RWPE2 (cell line): Measurements from ENCODE around the gene INO80E.
"Not testable (repeated sequence)": the region's sequence is repeated elsewhere in the genome, so short reads cannot be mapped to it uniquely, and the experiment has no call there.

ENCODE experiments used
- ATAC-seq: fragments of 200-7000 bp; cut with Tn5 transposase; 3 replicates; pipeline ENCODE4 v1.9.1; 2021; ENCODE audit warnings: low read depth
- DNase-seq: peaks from one replicate; pipeline ENCODE4 v3.0.0-alpha.2; 2020; ENCODE audit warnings: low spot score
- H3K27ac ChIP-seq: fragments of 450-650 bp; 2 replicates; pipeline ENCODE4 v1.5.1; 2017; ENCODE audit warnings: mild to moderate bottlenecking; ENCODE audit not compliant: poor library complexity, severe bottlenecking
- H3K27me3 ChIP-seq: fragments of 250-450 bp; sonication (Bioruptor Pico); 2 replicates; pipeline ENCODE4 v1.5.1; 2021; ENCODE audit warnings: mild to moderate bottlenecking, moderate library complexity; ENCODE audit not compliant: insufficient read depth, poor library complexity, severe bottlenecking
- H3K36me3 ChIP-seq: fragments of 250-450 bp; sonication (Bioruptor Pico); 2 replicates; pipeline ENCODE4 v1.5.1; 2020; ENCODE audit warnings: low read depth, mild to moderate bottlenecking, moderate library complexity
- H3K4me1 ChIP-seq: fragments of 250-450 bp; sonication (Bioruptor Pico); 2 replicates; pipeline ENCODE4 v1.5.1; 2021; ENCODE audit warnings: mild to moderate bottlenecking, moderate library complexity; ENCODE audit not compliant: insufficient read depth, poor library complexity, severe bottlenecking
- H3K4me3 ChIP-seq: fragments of 250-450 bp; sonication (Bioruptor Pico); 2 replicates; pipeline ENCODE4 v1.5.1; 2021; ENCODE audit warnings: mild to moderate bottlenecking, moderate library complexity; ENCODE audit not compliant: severe bottlenecking
- H3K9me3 ChIP-seq: fragments of 250-450 bp; sonication (Bioruptor Pico); 2 replicates; pipeline ENCODE4 v1.5.1; 2021; ENCODE audit warnings: mild to moderate bottlenecking, moderate library complexity; ENCODE audit not compliant: severe bottlenecking
- TF ChIP-seq, protein P1 (sequence below): fragments of 450-650 bp; IDR thresholded peaks from one replicate; pipeline ENCODE4 v1.5.1; 2017; ENCODE audit warnings: mild to moderate bottlenecking, moderate library complexity; ENCODE audit not compliant: poor library complexity, severe bottlenecking

The INO80E gene

DNA sequence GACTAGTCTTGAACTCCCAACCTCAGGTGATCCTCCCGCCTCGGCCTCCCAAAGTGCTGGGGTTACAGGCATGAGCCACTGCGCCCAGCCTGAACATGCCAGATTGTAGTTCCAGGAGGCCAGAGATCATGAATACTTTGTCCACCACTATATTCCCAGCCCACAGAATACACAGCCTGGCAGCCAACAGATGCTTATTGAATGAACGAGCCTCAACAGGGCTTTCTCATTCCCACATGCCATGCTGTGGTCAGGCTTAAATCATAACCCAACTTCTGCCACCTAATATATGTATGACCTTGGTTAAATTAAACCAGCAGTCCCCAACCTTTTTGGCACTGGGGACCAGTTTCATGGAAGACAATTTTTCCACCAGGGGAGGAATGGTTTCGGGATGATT lies 37.3 kb upstream of the INO80E start:
- no peaks in the 10 kb centered on the region for H3K9me3 ChIP-seq
- H3K27ac ChIP-seq: no peak overlapping the region
- TF ChIP-seq, protein P1, sequence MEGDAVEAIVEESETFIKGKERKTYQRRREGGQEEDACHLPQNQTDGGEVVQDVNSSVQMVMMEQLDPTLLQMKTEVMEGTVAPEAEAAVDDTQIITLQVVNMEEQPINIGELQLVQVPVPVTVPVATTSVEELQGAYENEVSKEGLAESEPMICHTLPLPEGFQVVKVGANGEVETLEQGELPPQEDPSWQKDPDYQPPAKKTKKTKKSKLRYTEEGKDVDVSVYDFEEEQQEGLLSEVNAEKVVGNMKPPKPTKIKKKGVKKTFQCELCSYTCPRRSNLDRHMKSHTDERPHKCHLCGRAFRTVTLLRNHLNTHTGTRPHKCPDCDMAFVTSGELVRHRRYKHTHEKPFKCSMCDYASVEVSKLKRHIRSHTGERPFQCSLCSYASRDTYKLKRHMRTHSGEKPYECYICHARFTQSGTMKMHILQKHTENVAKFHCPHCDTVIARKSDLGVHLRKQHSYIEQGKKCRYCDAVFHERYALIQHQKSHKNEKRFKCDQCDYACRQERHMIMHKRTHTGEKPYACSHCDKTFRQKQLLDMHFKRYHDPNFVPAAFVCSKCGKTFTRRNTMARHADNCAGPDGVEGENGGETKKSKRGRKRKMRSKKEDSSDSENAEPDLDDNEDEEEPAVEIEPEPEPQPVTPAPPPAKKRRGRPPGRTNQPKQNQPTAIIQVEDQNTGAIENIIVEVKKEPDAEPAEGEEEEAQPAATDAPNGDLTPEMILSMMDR: no peak
- H3K4me1 ChIP-seq: peaks cover 5% of the 10 kb centered on the region
- H3K27me3 ChIP-seq: no peaks in the 10 kb centered on the region
- no peak for ATAC-seq
- peaks cover 3% of the 10 kb centered on the region; the same call in 1 of the 2 replicates for H3K36me3 ChIP-seq
- H3K4me3 ChIP-seq: no peak overlapping the region
- DNase-seq: no peak

- DNase-seq: no peak
- TF ChIP-seq, protein P1: no peak
These were observed 36.7 kb upstream of the INO80E start for GRCh38 chr16:29959293-29959692.

GRCh38 chr16:29959821-29960220 lies 36.2 kb upstream of the INO80E start:
- H3K4me3 ChIP-seq, H3K36me3 ChIP-seq, DNase-seq, H3K27me3 ChIP-seq, H3K9me3 ChIP-seq, H3K27ac ChIP-seq, H3K4me1 ChIP-seq, ATAC-seq: not testable (repeated sequence)

More at GRCh38 chr16:29959293-29959692, 36.7 kb upstream of the INO80E start:
- no peak overlapping the region for H3K4me3 ChIP-seq
- H3K36me3 ChIP-seq: peaks cover 3% of the 10 kb centered on the region; the same call in 1 of the 2 replicates
- peaks cover 5% of the 10 kb centered on the region for H3K4me1 ChIP-seq
- ATAC-seq: no peak
- no peaks in the 10 kb centered on the region for H3K9me3 ChIP-seq
- no peaks in the 10 kb centered on the region for H3K27me3 ChIP-seq
- no peak overlapping the region for H3K27ac ChIP-seq

DNA sequence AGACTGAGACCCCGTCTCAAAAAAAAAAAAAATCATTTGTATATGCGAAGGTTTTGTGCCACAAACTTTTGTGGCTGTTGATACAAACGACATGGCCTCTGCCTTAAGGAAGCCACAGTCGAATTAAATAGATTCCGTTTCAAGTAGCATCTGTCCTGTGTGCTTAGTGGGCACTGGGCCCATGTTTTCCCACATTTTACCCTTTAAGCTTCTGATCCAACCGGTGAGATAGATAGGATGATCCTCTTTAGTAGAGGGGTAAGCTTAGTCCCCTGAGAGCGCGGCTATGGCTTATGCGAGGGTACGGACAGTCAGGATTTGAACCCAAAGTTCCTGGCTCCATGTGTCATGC lies 34.9 kb upstream of the INO80E start:
- DNase-seq: no peak
- H3K27ac ChIP-seq: peak overlapping the region; percentile 57
- H3K4me1 ChIP-seq: peaks cover 5% of the 10 kb centered on the region
- H3K27me3 ChIP-seq: no peaks in the 10 kb centered on the region
- no peaks in the 10 kb centered on the region for H3K9me3 ChIP-seq
- H3K4me3 ChIP-seq: peak overlapping the region; percentile 53
- TF ChIP-seq, protein P1: no peak
- H3K36me3 ChIP-seq: peaks cover 8% of the 10 kb centered on the region
- ATAC-seq: no peak

DNA sequence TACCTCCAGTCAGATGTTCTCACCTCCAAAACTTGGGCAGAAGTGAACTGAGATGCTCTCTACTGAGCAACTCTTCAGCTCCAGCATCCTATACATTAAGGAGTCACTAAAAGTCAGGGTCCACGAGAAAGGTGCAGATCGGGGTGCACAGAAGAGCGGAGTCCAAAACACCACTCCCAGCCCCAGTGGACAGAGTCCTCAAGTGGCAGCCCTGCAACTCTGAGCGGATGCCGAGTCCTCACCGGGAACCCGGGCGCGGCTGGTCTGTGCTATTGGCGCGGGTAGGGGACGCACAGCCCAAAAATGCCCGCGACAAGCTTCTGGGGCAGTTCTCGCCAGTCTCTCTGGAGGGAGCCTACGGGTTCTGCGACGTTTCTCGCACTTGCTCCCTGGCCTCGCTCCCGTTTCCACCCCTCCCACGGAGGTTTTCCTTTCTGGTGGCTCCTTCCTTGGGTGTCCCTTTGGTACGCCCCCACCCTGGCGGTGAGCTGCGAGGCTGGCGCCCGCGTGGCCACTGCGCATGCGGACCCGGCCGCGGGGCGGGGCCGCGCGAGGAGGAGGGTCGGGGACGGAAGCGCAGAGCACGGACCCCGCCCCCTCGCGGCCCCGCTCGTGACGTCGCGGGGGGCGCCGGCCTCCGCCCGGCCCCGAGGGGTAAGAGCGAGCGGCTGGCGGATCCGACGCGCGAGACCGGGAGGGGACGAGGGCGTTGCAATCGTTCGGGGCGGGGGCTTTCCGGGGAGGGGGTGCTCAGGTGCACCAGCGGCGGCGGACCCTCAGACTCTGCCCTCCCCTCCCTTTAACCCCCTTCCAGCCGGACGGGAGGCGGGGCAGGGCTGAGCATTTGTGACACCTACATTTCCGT lies 34.3 kb upstream of the INO80E start, which contains the start of gene TMEM219:
Gene TMEM219, plus strand, starts transcription at position 601 of the 865 bp plus-strand sequence. CDS start 1,065 bp downstream, outside the sequence.
- DNase-seq (peak; percentile 78), ATAC-seq (peak; percentile 88)
- Histone ChIP-seq H3K4me3 (peak within 1 kb of the TSS; percentile 53), H3K9me3 (no peaks in the 10 kb centered on the region), H3K27ac (peak within 1 kb of the TSS; percentile 57), H3K4me1 (peaks cover 5% of the 10 kb centered on the region), H3K36me3 (peaks cover 14% of the 10 kb centered on the region), H3K27me3 (no peaks in the 10 kb centered on the region)
- TF ChIP-seq, protein P1: peak; percentile 35
